ENCODE measurements around the gene DNM1. TPM values are rescaled to one million over a fixed set of nuclear protein-coding genes. Genes with fewer than 3 reads are reported as not detected.

DNM1 gene
- total RNA-seq, 1 experiment from 2014 or later: 2.0 TPM

GRCh38 chr9:128280084-128280622, 77.0 kb downstream of the DNM1 start:
- Mint-ChIP-seq H3K4me1 (ENCODE audit: insufficient read depth, unreplicated experiment) (peaks cover 8% of the 10 kb centered on the region), H3K27me3 (ENCODE audit: insufficient read depth, unreplicated experiment) (no peaks in the 10 kb centered on the region), H3K9me3 (ENCODE audit: unreplicated experiment) (no peaks in the 10 kb centered on the region), H3K36me3 (ENCODE audit: insufficient read depth, unreplicated experiment) (peaks cover 13% of the 10 kb centered on the region), H3K27ac (ENCODE audit: low read depth, unreplicated experiment) (no peak overlapping the region), H3K4me3 (ENCODE audit: unreplicated experiment) (no peak overlapping the region)
- POLR2A ChIA-PET: interaction anchor here (0.6 kb wide), 1 partner anchor 26 kb away, joined by 3 read pairs; no protein-coding TSS in a partner anchor
- intact Hi-C loops (cut with micrococcal nuclease): no loop called here
- no peak for DNase-seq (ENCODE audit: unreplicated experiment)
- no TSS peak for BruUV-seq (replicated peaks)
- no peak for TF ChIP-seq CTCF (IDR thresholded peaks at IDR 0.05; ENCODE audit: unreplicated experiment)
- CTCF ChIA-PET: no interaction called here

- no peak for DNase-seq (ENCODE audit: unreplicated experiment)
- ChIA-PET POLR2A (no interaction called here), CTCF (interaction anchor here (0.9 to 1.0 kb wide), 2 partner anchors 11 to 156 kb away, joined by 3 to 5 read pairs; no protein-coding TSS in a partner anchor)
- no peaks in the 10 kb centered on the region for H3K9me3 Mint-ChIP-seq (ENCODE audit: unreplicated experiment)
- no peak for TF ChIP-seq CTCF (IDR thresholded peaks at IDR 0.05; ENCODE audit: unreplicated experiment)
- H3K4me1 Mint-ChIP-seq (ENCODE audit: insufficient read depth, unreplicated experiment): no peaks in the 10 kb centered on the region
- intact Hi-C loops (cut with micrococcal nuclease): no loop called here
- BruUV-seq (replicated peaks): no TSS peak
- no peak overlapping the region for H3K27ac Mint-ChIP-seq (ENCODE audit: low read depth, unreplicated experiment)
- H3K36me3 Mint-ChIP-seq (ENCODE audit: insufficient read depth, unreplicated experiment): peaks cover under 1% of the 10 kb centered on the region
- no peak overlapping the region for H3K4me3 Mint-ChIP-seq (ENCODE audit: unreplicated experiment)
- no peaks in the 10 kb centered on the region for H3K27me3 Mint-ChIP-seq (ENCODE audit: insufficient read depth, unreplicated experiment)
These were observed 79.3 kb downstream of the DNM1 start for GRCh38 chr9:128282500-128282899.

GRCh38 chr9:128285033-128285784, 82.0 kb downstream of the DNM1 start:
- H3K27ac Mint-ChIP-seq (ENCODE audit: low read depth, unreplicated experiment): no peak overlapping the region
- TF ChIP-seq CTCF (IDR thresholded peaks at IDR 0.05; ENCODE audit: unreplicated experiment): no peak
- intact Hi-C loops (cut with micrococcal nuclease): no loop called here
- peaks cover 19% of the 10 kb centered on the region for H3K36me3 Mint-ChIP-seq (ENCODE audit: insufficient read depth, unreplicated experiment)
- ChIA-PET CTCF (interaction anchor here (0.7 to 1.1 kb wide), 4 partner anchors 9 to 1715 kb away, joined by 3 read pairs; no protein-coding TSS in a partner anchor), POLR2A (no interaction called here)
- H3K9me3 Mint-ChIP-seq (ENCODE audit: unreplicated experiment): no peaks in the 10 kb centered on the region
- no TSS peak for BruUV-seq (replicated peaks)
- H3K4me1 Mint-ChIP-seq (ENCODE audit: insufficient read depth, unreplicated experiment): no peaks in the 10 kb centered on the region
- H3K27me3 Mint-ChIP-seq (ENCODE audit: insufficient read depth, unreplicated experiment): no peaks in the 10 kb centered on the region
- no peak for DNase-seq (ENCODE audit: unreplicated experiment)
- H3K4me3 Mint-ChIP-seq (ENCODE audit: unreplicated experiment): no peak overlapping the region

- H3K4me1 Mint-ChIP-seq (ENCODE audit: insufficient read depth, unreplicated experiment): no peaks in the 10 kb centered on the region
- POLR2A ChIA-PET: no interaction called here
These were observed 83.3 kb downstream of the DNM1 start for GRCh38 chr9:128286440-128286839.

More at GRCh38 chr9:128286440-128286839, 83.3 kb downstream of the DNM1 start:
- TF ChIP-seq CTCF (IDR thresholded peaks at IDR 0.05; ENCODE audit: unreplicated experiment): no peak
- H3K27me3 Mint-ChIP-seq (ENCODE audit: insufficient read depth, unreplicated experiment): no peaks in the 10 kb centered on the region
- CTCF ChIA-PET: interaction anchor here (0.9 to 1.1 kb wide), 2 partner anchors 8 to 43 kb away, joined by 3 read pairs; no protein-coding TSS in a partner anchor
- no peak overlapping the region for H3K27ac Mint-ChIP-seq (ENCODE audit: low read depth, unreplicated experiment)
- H3K9me3 Mint-ChIP-seq (ENCODE audit: unreplicated experiment): no peaks in the 10 kb centered on the region
- intact Hi-C loops (cut with micrococcal nuclease): no loop called here
- peaks cover 19% of the 10 kb centered on the region for H3K36me3 Mint-ChIP-seq (ENCODE audit: insufficient read depth, unreplicated experiment)
- no peak for DNase-seq (ENCODE audit: unreplicated experiment)
- H3K4me3 Mint-ChIP-seq (ENCODE audit: unreplicated experiment): no peak overlapping the region
- no TSS peak for BruUV-seq (replicated peaks)
